Stimulated activated CD8-positive, alpha-beta memory T cell treated with anti-CD3 and anti-CD28 coated beads, Interleukin-12 subunit alpha, Interleukin-12 subunit beta, amount 100 ng/mL, for 4 hours (primary cell): ENCODE measurements around the gene ADIPOR2.

Experiments used
- DNase-seq: peaks from one replicate; pipeline ENCODE4 v3.0.0-alpha.2; 2020; ENCODE audit warnings: low read depth

The ADIPOR2 gene

GRCh38 chr12:1799882-1800400 is 109.1 kb downstream of the ADIPOR2 start:
- no peak for DNase-seq

DNA sequence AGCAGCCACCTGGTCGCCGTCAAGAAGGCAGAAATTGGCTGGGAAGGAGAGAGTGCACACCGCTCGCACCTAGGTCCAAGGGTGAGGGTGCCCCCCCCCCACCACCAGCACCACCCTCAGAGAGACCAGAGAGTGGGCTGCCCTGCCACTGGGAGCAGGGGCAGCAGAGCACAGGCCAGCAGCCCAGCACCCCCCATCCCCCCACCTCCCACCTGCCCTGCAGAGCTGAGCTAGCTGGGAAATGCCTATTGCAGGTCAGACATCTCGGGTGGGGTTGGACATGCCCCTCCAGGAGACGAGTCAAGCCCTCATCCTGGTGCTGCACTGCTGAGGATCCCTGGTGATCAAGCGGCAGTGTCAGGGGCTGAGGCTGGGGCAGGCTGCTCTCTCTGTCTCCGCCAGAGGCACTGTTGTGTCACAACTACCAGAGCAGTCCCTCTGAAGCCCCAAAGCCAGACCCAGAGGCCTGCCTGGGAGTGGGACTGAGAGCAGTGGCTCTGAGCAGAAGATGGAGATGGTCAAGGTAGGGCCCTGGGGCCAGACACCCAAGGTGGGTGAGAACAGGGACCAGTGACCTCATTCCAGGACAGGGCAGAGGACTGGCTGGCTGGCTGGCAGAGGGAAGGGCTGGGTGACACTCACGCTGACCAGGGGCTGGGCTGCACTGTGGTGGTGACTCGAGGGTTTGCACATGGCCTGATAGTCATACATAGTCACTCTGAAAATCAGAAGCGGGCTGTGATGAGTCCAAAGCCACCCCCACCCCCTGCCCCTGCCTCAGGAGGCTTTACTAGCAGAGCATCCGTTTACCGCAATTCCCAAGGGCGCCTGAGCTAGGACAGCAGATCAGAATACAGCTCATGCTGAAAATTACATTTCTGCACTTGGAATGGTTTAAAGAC is 109.8 kb downstream of the ADIPOR2 start:
- DNase-seq, result no peak

GRCh38 chr12:1801303-1801975 is 110.6 kb downstream of the ADIPOR2 start:
- DNase-seq, result no peak

- no peak for DNase-seq
Observed at GRCh38 chr12:1803736-1804135, 112.9 kb downstream of the ADIPOR2 start.

DNA sequence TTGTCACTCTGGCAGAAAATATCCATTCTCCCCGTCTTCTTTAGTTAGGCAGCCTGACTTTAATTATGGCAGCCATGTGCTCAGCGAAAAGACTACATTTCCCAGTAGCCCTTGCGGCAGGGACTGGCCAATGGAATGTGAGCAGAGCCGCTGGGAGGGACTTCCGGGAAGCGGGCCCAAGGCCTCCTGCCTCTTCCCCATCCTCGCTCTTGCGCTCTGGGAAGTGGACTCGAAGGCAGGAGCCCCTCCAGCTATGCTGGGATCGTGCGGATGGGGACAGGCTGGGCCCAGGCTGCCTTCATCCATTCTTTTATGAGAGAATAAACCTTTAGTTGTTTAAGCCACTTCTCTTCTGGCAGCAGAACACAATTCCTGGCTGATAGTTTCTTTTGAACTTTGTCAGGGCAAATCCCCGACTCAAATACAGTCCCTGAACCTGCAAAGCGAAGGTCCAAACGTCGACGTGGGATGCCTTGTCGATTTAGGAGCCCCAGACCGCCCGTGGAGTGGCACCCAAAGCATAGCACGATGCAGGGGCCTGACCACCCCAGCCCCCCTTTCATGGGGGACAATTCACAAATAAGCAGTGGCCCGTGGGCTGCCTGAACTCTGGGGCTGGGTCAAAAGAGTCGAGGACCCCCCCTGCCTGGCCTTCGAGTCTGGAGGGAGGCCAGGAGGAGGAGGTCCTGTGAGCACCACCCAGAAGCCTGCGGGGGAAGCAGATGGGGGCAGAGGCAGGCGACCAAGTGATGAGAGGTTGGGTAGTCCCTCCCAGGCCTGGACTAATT is 113.9 kb downstream of the ADIPOR2 start:
- DNase-seq, result peak; percentile 68

- DNase-seq, result no peak
Observed at GRCh38 chr12:1805441-1806081, 114.7 kb downstream of the ADIPOR2 start.

DNA sequence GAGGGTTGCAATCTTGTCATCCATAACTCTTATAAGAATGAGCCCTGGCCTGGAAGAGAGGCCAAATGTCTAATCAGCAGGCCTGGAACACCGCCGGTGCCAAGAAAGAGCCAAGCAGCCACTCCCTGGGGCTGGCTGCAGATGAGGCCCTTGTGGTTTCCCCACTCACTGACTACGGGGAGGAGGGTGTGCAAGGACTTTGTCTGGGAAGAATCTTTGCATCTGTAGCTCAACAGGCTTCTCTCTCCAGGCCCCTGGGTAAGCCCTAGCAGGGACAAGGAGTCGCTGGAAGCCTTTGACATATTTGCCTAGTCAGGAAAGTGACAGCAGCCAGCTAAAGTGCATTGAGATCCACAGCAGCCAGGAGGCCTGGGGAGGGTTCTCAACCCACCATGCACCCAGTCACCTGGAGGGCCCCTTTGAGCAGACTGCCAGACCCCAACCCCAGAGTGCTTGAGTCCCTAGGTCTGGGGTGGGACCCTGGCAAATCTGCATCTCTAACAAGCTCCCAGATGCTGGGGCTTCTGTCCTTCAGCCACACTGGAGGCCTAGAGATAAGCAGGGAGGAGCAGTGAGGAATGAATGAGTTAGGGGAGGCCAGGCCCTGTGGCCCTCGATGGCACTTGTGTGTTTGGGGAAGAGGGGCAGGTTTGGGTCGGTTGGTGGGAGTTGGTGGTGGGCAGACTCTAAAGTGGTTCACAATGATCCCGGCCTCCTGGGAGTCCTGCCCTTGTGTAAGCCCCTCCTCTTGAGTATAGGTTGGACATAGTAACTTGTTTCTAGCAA is 115.6 kb downstream of the ADIPOR2 start:
- no peak for DNase-seq

GRCh38 chr12:1807087-1807860 is 116.4 kb downstream of the ADIPOR2 start:
- no peak for DNase-seq

DNA sequence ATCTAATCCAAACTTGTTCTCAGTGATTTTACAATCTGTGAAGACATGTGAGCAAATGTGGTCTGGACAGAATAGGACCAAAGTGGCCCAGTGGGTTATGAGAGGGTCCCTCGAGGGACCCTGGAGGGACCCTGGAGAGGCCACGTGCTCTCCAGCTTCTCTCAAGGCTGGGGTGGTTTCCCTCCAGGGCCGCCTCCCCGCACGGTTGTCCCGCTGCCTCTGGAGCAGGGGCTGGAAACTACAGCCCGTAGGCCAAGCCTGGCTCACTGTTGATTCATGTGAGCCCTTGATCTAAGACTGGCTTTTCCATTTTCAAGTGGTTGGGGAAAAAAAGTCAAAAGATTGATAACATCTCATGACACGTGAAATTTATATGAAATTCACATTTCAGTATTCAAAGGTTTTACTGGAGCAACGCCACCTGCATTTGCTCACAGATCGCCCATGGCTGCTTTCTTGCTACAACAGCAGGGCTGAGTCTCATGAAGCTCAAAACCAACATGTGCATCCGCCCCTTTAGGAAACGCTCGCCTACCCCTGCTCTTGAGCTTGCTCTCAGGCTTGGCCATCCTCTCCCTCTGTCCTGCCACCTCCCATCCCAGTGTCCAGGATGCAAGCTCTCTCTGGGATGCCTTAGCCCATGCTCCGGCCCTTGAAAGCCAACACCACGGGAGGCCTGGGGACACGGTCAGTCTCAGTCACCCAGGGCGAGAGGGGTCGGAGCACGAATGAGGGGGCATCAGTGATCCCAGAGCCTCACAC is 117.3 kb downstream of the ADIPOR2 start:
- DNase-seq, result no peak

DNA sequence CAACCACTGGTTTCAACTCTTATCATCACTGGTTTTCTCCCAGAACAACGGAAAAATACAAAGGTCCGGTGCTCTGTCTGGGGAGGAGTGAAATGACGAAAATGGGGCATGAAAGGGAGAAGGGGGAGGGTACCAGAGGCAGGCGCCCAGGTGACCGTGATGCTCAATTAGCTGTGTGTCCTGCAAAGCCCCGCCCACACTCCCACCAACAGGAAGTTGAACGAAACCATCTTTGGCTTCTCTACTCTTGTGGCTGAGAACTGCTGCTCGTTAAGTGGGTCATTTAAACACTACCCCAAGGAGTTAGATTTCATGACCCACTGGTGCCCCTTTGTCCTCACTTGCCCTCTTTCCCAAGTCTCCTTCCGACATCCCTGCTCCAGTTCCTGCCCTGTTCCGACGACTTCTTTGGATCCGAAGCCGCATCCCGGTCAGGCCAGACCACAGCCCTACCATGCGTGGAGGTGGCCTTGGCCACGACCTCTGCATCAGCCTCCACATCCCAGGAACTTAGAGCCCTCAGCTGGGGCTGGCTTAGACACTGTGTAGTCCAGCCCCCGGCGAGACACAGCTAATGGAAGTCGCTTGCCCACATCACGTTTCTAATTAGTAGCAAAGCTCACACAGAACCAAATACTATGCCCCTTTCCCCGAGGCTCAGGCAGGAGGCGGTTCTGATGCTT is 118.1 kb downstream of the ADIPOR2 start:
- DNase-seq, result no peak

DNA sequence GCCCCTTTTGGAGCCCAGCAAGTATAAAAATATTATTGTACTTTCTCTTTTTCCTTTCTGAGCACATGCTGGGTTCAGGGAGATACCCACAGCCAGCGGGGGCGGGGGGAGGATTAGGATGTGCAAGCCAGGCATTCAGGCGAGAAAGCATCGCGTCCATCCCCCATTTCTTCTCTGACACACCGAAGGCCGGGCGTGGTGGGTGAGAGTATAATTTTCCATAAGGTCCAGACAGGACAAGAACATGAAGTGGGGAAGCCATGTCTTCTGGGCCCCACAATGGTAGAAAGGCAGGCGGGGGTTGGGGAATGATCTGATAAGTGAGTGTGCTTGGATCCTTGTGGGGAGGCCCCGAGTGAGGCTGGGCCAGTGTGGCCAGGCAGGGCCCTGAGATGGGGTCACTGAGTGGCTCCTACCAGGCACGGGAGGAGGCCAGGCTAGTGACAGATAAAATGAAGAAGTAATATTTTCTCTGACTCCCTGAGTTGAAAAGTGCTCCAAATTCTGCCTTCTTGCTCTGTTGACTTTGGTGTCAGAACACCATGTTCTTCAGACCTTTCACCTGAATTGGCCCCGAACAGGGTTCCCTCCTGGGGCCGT is 118.8 kb downstream of the ADIPOR2 start:
- no peak for DNase-seq

GRCh38 chr12:1810201-1810930 is 119.5 kb downstream of the ADIPOR2 start:
- DNase-seq, result no peak

DNA sequence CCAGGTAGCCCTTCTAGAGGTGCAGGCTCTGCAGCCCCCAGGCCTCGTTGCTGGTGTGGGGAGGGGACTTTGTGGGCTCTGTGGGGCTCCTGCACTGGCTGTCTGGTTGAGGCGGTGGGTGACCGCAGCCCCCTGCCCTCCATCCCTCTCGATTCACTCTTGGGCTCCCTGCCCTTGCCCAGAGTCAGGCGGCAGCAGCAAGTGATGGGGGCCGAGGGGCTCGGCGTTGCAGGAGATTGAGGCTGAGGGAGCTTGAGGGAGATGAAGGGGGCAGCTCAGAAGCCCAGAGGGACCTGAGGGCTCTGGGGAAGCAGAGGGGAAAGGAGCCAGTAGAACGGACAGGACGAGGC is 120.0 kb downstream of the ADIPOR2 start:
- DNase-seq, result no peak

GRCh38 chr12:1811281-1811947 is 120.5 kb downstream of the ADIPOR2 start:
- no peak for DNase-seq

GRCh38 chr12:1811948-1812291 is 121.0 kb downstream of the ADIPOR2 start:
- no peak for DNase-seq

GRCh38 chr12:1812650-1813302 is 121.9 kb downstream of the ADIPOR2 start:
- DNase-seq, result no peak

DNA sequence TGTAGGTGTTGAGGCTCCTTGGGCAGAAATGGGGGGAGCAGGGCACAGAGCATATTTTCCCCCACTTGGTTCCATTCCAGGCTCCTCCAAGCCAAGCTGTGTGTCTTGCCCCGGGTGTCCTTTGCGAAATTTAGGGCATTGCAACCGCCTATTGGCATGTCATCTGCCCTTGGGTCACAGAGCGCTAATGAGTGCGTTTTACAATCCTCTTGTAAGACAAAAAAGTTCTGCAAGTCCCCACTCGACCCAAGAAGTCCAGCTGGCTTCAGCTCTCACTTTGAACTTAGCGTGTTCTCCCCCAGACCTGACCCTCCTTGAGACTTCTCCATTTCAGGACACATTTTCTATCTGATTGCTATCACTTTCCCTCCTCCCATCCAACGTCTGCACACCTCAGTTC is 123.4 kb downstream of the ADIPOR2 start:
- DNase-seq, result no peak
